ENCODE data around the gene DOCK2. TPM values are rescaled to one million over a fixed set of nuclear protein-coding genes. Genes with fewer than 3 reads are reported as not detected.

The DOCK2 gene
- total and polyA plus RNA-seq, 2 donors (not counting 1 experiment from before 2014, with no cell fraction given): 112 to 330 TPM

GRCh38 chr5:169971780-169972179 lies 334.7 kb downstream of the DOCK2 start:
- no peak overlapping the region for H3K4me2 ChIP-seq (replicated peaks; ENCODE audit: low read depth, low read length, poor library complexity, severe bottlenecking)
- H3K4me1 ChIP-seq (ENCODE audit: control insufficient read depth in 2 of 2, insufficient read depth in 2 of 2, low read length in 2 of 2): no peaks in the 10 kb centered on the region
- no peak overlapping the region for H3K27ac ChIP-seq (ENCODE audit: low read length in 2 of 2)

GRCh38 chr5:169973056-169973455 lies 336.0 kb downstream of the DOCK2 start:
- no peak overlapping the region for H3K4me3 ChIP-seq (ENCODE audit: control extremely low read depth in 1 of 5, extremely low read depth in 1 of 5, insufficient read depth in 1 of 5, low read depth in 2 of 5, low read length in 4 of 5)
- H3K79me2 ChIP-seq (ENCODE audit: control insufficient read depth, insufficient read depth, low read length): no peaks in the 10 kb centered on the region
- ATAC-seq (ENCODE audit: low read depth) (no peak), DNase-seq (no peak)
- Mint-ChIP-seq H3K27ac (no peak overlapping the region), H3K9me3 (ENCODE audit: insufficient read depth) (no peaks in the 10 kb centered on the region), H3K4me3 (no peak overlapping the region), H3K4me1 (no peaks in the 10 kb centered on the region), H3K27me3 (no peaks in the 10 kb centered on the region)
- H3K4me2 ChIP-seq (replicated peaks; ENCODE audit: low read depth, low read length, poor library complexity, severe bottlenecking): no peak overlapping the region
- TF ChIP-seq CTCF (IDR thresholded peaks at IDR 0.05) (no peak), EZH2 (IDR thresholded peaks at IDR 0.05; ENCODE audit: borderline replicate concordance, insufficient read depth, low read depth, low read length, poor library complexity, severe bottlenecking) (no peak)
- peaks cover 11 to 30% of the 10 kb centered on the region in 2 experiments for H3K36me3 ChIP-seq (replicated peaks in 1 of 2; ENCODE audit: control extremely low read depth in 1 of 2, control insufficient read depth in 1 of 2, extremely low read depth in 1 of 2, insufficient read depth in 2 of 2, low read length in 1 of 2)
- H2AFZ ChIP-seq (ENCODE audit: insufficient read depth, low read depth, low read length, poor library complexity, severe bottlenecking): no peak overlapping the region
- POLR2A ChIA-PET: no interaction called here
- H3K27ac ChIP-seq (ENCODE audit: low read length in 2 of 2): no peak overlapping the region
- no CpG with 5 or more reads among the region's 3 CpGs for WGBS (ENCODE audit: insufficient coverage)
- H3K9me3 ChIP-seq (ENCODE audit: control extremely low read depth in 1 of 3, control insufficient read depth in 2 of 3, insufficient read depth in 1 of 3, low read length in 2 of 3): no peaks in the 10 kb centered on the region
- no peak overlapping the region for H3K9ac ChIP-seq (ENCODE audit: low read length)
- no peaks in the 10 kb centered on the region for H3K4me1 ChIP-seq (ENCODE audit: control insufficient read depth in 2 of 2, insufficient read depth in 2 of 2, low read length in 2 of 2)
- no peaks in the 10 kb centered on the region for H3K27me3 ChIP-seq (replicated peaks in 1 of 4; ENCODE audit: control extremely low read depth in 1 of 4, control insufficient read depth in 3 of 4, insufficient read depth in 4 of 4, low read length in 3 of 4)
- intact Hi-C loops (cut with micrococcal nuclease): no loop called here
- CTCF ChIA-PET: no interaction called here
- peaks cover 5% of the 10 kb centered on the region for H4K20me1 ChIP-seq (ENCODE audit: control insufficient read depth, insufficient read depth, low read length, poor library complexity, severe bottlenecking)

More at GRCh38 chr5:169971780-169972179, 334.7 kb downstream of the DOCK2 start:
- no peaks in the 10 kb centered on the region for H3K27me3 Mint-ChIP-seq
- Histone ChIP-seq H4K20me1 (ENCODE audit: control insufficient read depth, insufficient read depth, low read length, poor library complexity, severe bottlenecking) (peaks cover 5% of the 10 kb centered on the region), H3K9ac (ENCODE audit: low read length) (no peak overlapping the region), H2AFZ (ENCODE audit: insufficient read depth, low read depth, low read length, poor library complexity, severe bottlenecking) (no peak overlapping the region), H3K9me3 (ENCODE audit: control extremely low read depth in 1 of 3, control insufficient read depth in 2 of 3, insufficient read depth in 1 of 3, low read length in 2 of 3) (no peaks in the 10 kb centered on the region), H3K27me3 (replicated peaks in 1 of 4; ENCODE audit: control extremely low read depth in 1 of 4, control insufficient read depth in 3 of 4, insufficient read depth in 4 of 4, low read length in 3 of 4) (no peaks in the 10 kb centered on the region), H3K79me2 (ENCODE audit: control insufficient read depth, insufficient read depth, low read length) (no peaks in the 10 kb centered on the region), H3K36me3 (replicated peaks in 1 of 2; ENCODE audit: control extremely low read depth in 1 of 2, control insufficient read depth in 1 of 2, extremely low read depth in 1 of 2, insufficient read depth in 2 of 2, low read length in 1 of 2) (peaks cover 11 to 30% of the 10 kb centered on the region in 2 experiments), H3K4me3 (ENCODE audit: control extremely low read depth in 1 of 5, extremely low read depth in 1 of 5, insufficient read depth in 1 of 5, low read depth in 2 of 5, low read length in 4 of 5) (no peak overlapping the region)
- no peaks in the 10 kb centered on the region for H3K9me3 Mint-ChIP-seq (ENCODE audit: insufficient read depth)
- intact Hi-C loops (cut with micrococcal nuclease): no loop called here
- 100% methylated on average over 1 of the region's 1 CpG for WGBS (ENCODE audit: insufficient coverage)
- TF ChIP-seq EZH2 (IDR thresholded peaks at IDR 0.05; ENCODE audit: borderline replicate concordance, insufficient read depth, low read depth, low read length, poor library complexity, severe bottlenecking): no peak
- no peak overlapping the region for H3K4me3 Mint-ChIP-seq
- ATAC-seq (ENCODE audit: low read depth): no peak
- ChIA-PET POLR2A (interaction anchor here (0.7 kb wide), 1 partner anchor 207 kb away, joined by 3 read pairs; no protein-coding TSS in a partner anchor), CTCF (interaction anchor here (1.8 kb wide), 1 partner anchor 9 kb away, joined by 5 read pairs; the partner anchor contains the start of gene INSYN2B)
- no peak overlapping the region for H3K27ac Mint-ChIP-seq
- H3K4me1 Mint-ChIP-seq: no peaks in the 10 kb centered on the region
- no peak for DNase-seq
